ENCODE data around the gene NDST1. TPM values are rescaled to one million over a fixed set of nuclear protein-coding genes. Genes with fewer than 3 reads are reported as not detected.

Gene NDST1
- total and polyA plus RNA-seq, 2 experiments from 2014 or later: 39.1 to 129 TPM

- no peak overlapping the region for H3K27ac ChIP-seq
- H3K79me2 ChIP-seq (ENCODE audit: insufficient read depth): peaks cover 26% of the 10 kb centered on the region
- 0 out of 2 replicates have a peak, but pooled peaks cover 10% of the 10 kb centered on the region for H3F3A ChIP-seq (ENCODE audit: insufficient read depth)
- TF ChIP-seq EZH2 (IDR thresholded peaks at IDR 0.05; ENCODE audit: insufficient read depth, poor library complexity, severe bottlenecking): no peak
- no peak for TF ChIP-seq EZH2phosphoT487 (IDR thresholded peaks at IDR 0.05; ENCODE audit: insufficient read depth, low read depth)
- no peak overlapping the region for H2AFZ ChIP-seq
- H3K9me2 ChIP-seq (ENCODE audit: insufficient read depth): no peaks in the 10 kb centered on the region
- no peaks in the 10 kb centered on the region for H4K20me1 ChIP-seq (ENCODE audit: insufficient read depth)
- DNase-seq: no peak
- no peaks in the 10 kb centered on the region for H3K27me3 ChIP-seq (replicated peaks; ENCODE audit: insufficient read depth)
- no peak overlapping the region for H3K9ac ChIP-seq
- no peaks in the 10 kb centered on the region for H3K9me3 ChIP-seq (ENCODE audit: low read depth)
- in situ Hi-C loops (cut with MboI): no loop called here
- peaks cover 11% of the 10 kb centered on the region; the same call in 1 of the 2 replicates for H3K4me1 ChIP-seq (ENCODE audit: insufficient read depth)
- 96 to 97% methylated on average over 15 of the region's 15 CpGs for WGBS, 2 experiments (ENCODE audit: low coverage in 1 of 2, low lambda C conversion rate in 2 of 2, missing lambda C conversion rate in 2 of 2)
- H3K4me2 ChIP-seq (ENCODE audit: unreplicated experiment): no peak overlapping the region
- no peak overlapping the region for H3K4me3 ChIP-seq
- peaks cover 61% of the 10 kb centered on the region for H3K36me3 ChIP-seq (ENCODE audit: low read depth)
These were observed 40.2 kb downstream of the NDST1 start for GRCh38 chr5:150548123-150548522.

GRCh38 chr5:150549735-150550134, 41.8 kb downstream of the NDST1 start:
- Histone ChIP-seq H3K9me3 (ENCODE audit: low read depth) (no peaks in the 10 kb centered on the region), H3K9ac (no peak overlapping the region), H2AFZ (no peak overlapping the region), H3K36me3 (ENCODE audit: low read depth) (peaks cover 59% of the 10 kb centered on the region), H3K27me3 (replicated peaks; ENCODE audit: insufficient read depth) (no peaks in the 10 kb centered on the region), H3K27ac (no peak overlapping the region), H3K4me2 (ENCODE audit: unreplicated experiment) (no peak overlapping the region), H3K9me2 (ENCODE audit: insufficient read depth) (no peaks in the 10 kb centered on the region), H4K20me1 (ENCODE audit: insufficient read depth) (no peaks in the 10 kb centered on the region), H3K4me1 (ENCODE audit: insufficient read depth) (peaks cover 11% of the 10 kb centered on the region; the same call in 1 of the 2 replicates), H3K4me3 (no peak overlapping the region), H3K79me2 (ENCODE audit: insufficient read depth) (peaks cover 17% of the 10 kb centered on the region), H3F3A (ENCODE audit: insufficient read depth) (0 out of 2 replicates have a peak, but pooled peaks cover 10% of the 10 kb centered on the region)
- no peak for DNase-seq
- 100% methylated on average over 1 of the region's 1 CpG for WGBS, 2 experiments (ENCODE audit: low coverage in 1 of 2, low lambda C conversion rate in 2 of 2, missing lambda C conversion rate in 2 of 2)
- TF ChIP-seq EZH2phosphoT487 (IDR thresholded peaks at IDR 0.05; ENCODE audit: insufficient read depth, low read depth): no peak
- no peak for TF ChIP-seq EZH2 (IDR thresholded peaks at IDR 0.05; ENCODE audit: insufficient read depth, poor library complexity, severe bottlenecking)
- in situ Hi-C loops (cut with MboI): no loop called here

- H3K4me2 ChIP-seq (ENCODE audit: unreplicated experiment): no peak overlapping the region
- 83 to 84% methylated on average over 8 of the region's 8 CpGs for WGBS, 2 experiments (ENCODE audit: low coverage in 1 of 2, low lambda C conversion rate in 2 of 2, missing lambda C conversion rate in 2 of 2)
- no peaks in the 10 kb centered on the region for H3K27me3 ChIP-seq (replicated peaks; ENCODE audit: insufficient read depth)
- no peaks in the 10 kb centered on the region for H3K9me3 ChIP-seq (ENCODE audit: low read depth)
- peaks cover 57% of the 10 kb centered on the region for H3K36me3 ChIP-seq (ENCODE audit: low read depth)
- H3K4me1 ChIP-seq (ENCODE audit: insufficient read depth): peaks cover 11% of the 10 kb centered on the region; the same call in 1 of the 2 replicates
- no peak overlapping the region for H3K9ac ChIP-seq
- no peak for DNase-seq
- H4K20me1 ChIP-seq (ENCODE audit: insufficient read depth): no peaks in the 10 kb centered on the region
- H3K27ac ChIP-seq: no peak overlapping the region
- H3K79me2 ChIP-seq (ENCODE audit: insufficient read depth): peaks cover 13% of the 10 kb centered on the region
- no peak overlapping the region for H3K4me3 ChIP-seq
- H2AFZ ChIP-seq: no peak overlapping the region
- TF ChIP-seq EZH2 (IDR thresholded peaks at IDR 0.05; ENCODE audit: insufficient read depth, poor library complexity, severe bottlenecking) (no peak), EZH2phosphoT487 (IDR thresholded peaks at IDR 0.05; ENCODE audit: insufficient read depth, low read depth) (no peak)
- 0 out of 2 replicates have a peak, but pooled peaks cover 9% of the 10 kb centered on the region for H3F3A ChIP-seq (ENCODE audit: insufficient read depth)
- in situ Hi-C loops (cut with MboI): no loop called here
- no peaks in the 10 kb centered on the region for H3K9me2 ChIP-seq (ENCODE audit: insufficient read depth)
These were observed 42.4 kb downstream of the NDST1 start for GRCh38 chr5:150550286-150550685.

- Histone ChIP-seq H4K20me1 (ENCODE audit: insufficient read depth) (no peaks in the 10 kb centered on the region), H3K27me3 (replicated peaks; ENCODE audit: insufficient read depth) (no peaks in the 10 kb centered on the region), H3K9me2 (ENCODE audit: insufficient read depth) (no peaks in the 10 kb centered on the region), H3K27ac (no peak overlapping the region), H3K4me1 (ENCODE audit: insufficient read depth) (peaks cover 5% of the 10 kb centered on the region; the same call in 1 of the 2 replicates), H3K36me3 (ENCODE audit: low read depth) (peaks cover 60% of the 10 kb centered on the region), H3K79me2 (ENCODE audit: insufficient read depth) (peaks cover 8% of the 10 kb centered on the region; the same call in 1 of the 2 replicates), H3K9me3 (ENCODE audit: low read depth) (no peaks in the 10 kb centered on the region), H3F3A (ENCODE audit: insufficient read depth) (0 out of 2 replicates have a peak, but pooled peaks cover 4% of the 10 kb centered on the region), H3K9ac (no peak overlapping the region), H3K4me2 (ENCODE audit: unreplicated experiment) (no peak overlapping the region), H2AFZ (no peak overlapping the region), H3K4me3 (no peak overlapping the region)
- DNase-seq: no peak
- TF ChIP-seq EZH2 (IDR thresholded peaks at IDR 0.05; ENCODE audit: insufficient read depth, poor library complexity, severe bottlenecking): no peak
- no peak for TF ChIP-seq EZH2phosphoT487 (IDR thresholded peaks at IDR 0.05; ENCODE audit: insufficient read depth, low read depth)
- 19% methylated on average over 2 of the region's 2 CpGs for WGBS, 2 experiments (ENCODE audit: low coverage in 1 of 2, low lambda C conversion rate in 2 of 2, missing lambda C conversion rate in 2 of 2)
- in situ Hi-C loops (cut with MboI): no loop called here
These were observed 43.1 kb downstream of the NDST1 start for GRCh38 chr5:150551066-150551465.

Data from GM23248 (cell line).